Measurements from ENCODE around the gene PTPRD. TPM values are rescaled to one million over a fixed set of nuclear protein-coding genes. Genes with fewer than 3 reads are reported as not detected.

PTPRD gene
- total RNA-seq, 1 experiment from 2014 or later = 70.1 TPM

DNA sequence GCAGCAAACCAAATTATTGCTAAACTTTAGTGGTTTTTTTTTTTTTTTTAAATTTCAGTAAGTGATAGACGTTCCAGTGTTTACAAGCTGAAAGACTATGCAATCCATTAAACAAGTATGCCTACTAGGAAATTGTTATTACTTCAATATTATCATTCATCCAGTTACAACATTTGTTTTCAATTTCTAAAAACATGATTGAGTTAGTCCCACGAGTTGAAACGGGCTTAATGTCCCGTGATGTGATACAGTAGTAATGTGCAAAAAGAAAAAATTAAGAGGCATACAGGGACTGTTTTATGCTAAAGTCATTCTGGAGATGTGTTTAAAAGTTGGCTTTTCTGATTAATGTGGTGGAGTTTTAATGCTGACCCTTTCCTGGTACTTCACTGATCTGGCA lies 2262.9 kb downstream of the PTPRD start:
- no peak overlapping the region for H3K27ac Mint-ChIP-seq (ENCODE audit: unreplicated experiment)
- no peaks in the 10 kb centered on the region for H3K36me3 Mint-ChIP-seq (ENCODE audit: insufficient read depth, unreplicated experiment)
- peaks cover 6% of the 10 kb centered on the region; the same call in 1 of the 2 replicates for H3K4me1 ChIP-seq
- no peaks in the 10 kb centered on the region for H3K36me3 ChIP-seq (ENCODE audit: control insufficient read depth, insufficient read depth, low read length)
- ChIA-PET CTCF (no interaction called here), POLR2A (no interaction called here)
- no peaks in the 10 kb centered on the region for H3K4me1 Mint-ChIP-seq (ENCODE audit: low read depth, unreplicated experiment)
- BruUV-seq (replicated peaks) = no TSS peak
- intact Hi-C loops (cut with micrococcal nuclease; ENCODE audit: unreplicated experiment) = no loop called here
- H3K27me3 Mint-ChIP-seq (ENCODE audit: insufficient read depth, unreplicated experiment) = no peaks in the 10 kb centered on the region
- no peak for DNase-seq
- TF ChIP-seq, protein P1, sequence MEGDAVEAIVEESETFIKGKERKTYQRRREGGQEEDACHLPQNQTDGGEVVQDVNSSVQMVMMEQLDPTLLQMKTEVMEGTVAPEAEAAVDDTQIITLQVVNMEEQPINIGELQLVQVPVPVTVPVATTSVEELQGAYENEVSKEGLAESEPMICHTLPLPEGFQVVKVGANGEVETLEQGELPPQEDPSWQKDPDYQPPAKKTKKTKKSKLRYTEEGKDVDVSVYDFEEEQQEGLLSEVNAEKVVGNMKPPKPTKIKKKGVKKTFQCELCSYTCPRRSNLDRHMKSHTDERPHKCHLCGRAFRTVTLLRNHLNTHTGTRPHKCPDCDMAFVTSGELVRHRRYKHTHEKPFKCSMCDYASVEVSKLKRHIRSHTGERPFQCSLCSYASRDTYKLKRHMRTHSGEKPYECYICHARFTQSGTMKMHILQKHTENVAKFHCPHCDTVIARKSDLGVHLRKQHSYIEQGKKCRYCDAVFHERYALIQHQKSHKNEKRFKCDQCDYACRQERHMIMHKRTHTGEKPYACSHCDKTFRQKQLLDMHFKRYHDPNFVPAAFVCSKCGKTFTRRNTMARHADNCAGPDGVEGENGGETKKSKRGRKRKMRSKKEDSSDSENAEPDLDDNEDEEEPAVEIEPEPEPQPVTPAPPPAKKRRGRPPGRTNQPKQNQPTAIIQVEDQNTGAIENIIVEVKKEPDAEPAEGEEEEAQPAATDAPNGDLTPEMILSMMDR (IDR thresholded peaks at IDR 0.05; ENCODE audit: insufficient read depth in 1 of 2, low read depth in 1 of 2, low read length in 1 of 2, severe bottlenecking in 1 of 2, unreplicated experiment in 1 of 2) = no peak
- no peaks in the 10 kb centered on the region for H3K9me3 ChIP-seq
- H3K9me3 Mint-ChIP-seq (ENCODE audit: unreplicated experiment) = no peaks in the 10 kb centered on the region
- no peaks in the 10 kb centered on the region for H3K27me3 ChIP-seq (replicated peaks; ENCODE audit: control insufficient read depth, insufficient read depth, low read length)
- H3K4me3 Mint-ChIP-seq (ENCODE audit: unreplicated experiment) = no peak overlapping the region
- H3K4me3 ChIP-seq (ENCODE audit: low read depth, low read length) = no peak overlapping the region

DNA sequence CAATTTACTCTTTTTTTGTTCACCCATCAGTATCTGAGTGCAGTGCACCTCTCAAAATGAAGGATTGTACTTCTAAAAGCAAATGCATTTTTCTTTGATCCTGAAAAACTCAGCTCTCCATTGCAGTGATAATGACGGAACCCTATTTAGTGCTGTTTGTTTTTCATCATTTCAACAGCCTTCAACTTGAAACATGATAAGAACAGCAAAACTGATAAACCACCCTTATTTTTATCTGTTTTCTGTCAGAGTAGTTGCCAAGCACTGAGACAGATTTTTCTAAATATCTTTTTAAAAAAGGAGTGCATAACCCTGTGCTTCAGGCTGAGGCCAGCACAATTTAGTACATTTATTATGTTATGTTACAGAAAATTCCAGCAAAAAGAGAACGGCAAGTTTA lies 2263.4 kb downstream of the PTPRD start:
- POLR2A ChIA-PET = no interaction called here
- no peaks in the 10 kb centered on the region for H3K9me3 ChIP-seq

DNA sequence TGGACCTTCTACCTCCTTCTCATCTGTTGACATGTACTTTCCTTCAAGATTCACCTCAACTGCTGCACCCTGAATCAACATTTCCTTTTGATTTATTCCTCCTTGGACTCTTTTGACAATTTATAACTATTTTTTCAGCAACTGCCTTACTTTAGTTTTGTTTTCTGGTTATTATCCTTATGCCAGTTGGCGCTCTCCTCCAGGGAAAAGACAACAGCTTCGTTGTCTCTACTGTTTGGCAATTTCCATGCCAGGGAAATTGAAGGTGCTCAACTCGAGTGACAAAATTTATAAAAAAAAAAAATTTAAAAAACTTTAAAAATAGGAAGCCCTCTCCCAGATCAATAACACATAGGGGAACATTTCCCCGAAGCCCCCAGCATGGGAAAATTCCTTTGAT lies 2264.0 kb downstream of the PTPRD start:
- Histone ChIP-seq H3K4me3 (ENCODE audit: low read depth, low read length) (no peak overlapping the region), H3K27me3 (replicated peaks; ENCODE audit: control insufficient read depth, insufficient read depth, low read length) (no peaks in the 10 kb centered on the region), H3K36me3 (ENCODE audit: control insufficient read depth, insufficient read depth, low read length) (no peaks in the 10 kb centered on the region), H3K9me3 (no peaks in the 10 kb centered on the region), H3K4me1 (peaks cover 6% of the 10 kb centered on the region; the same call in 1 of the 2 replicates)
- no peak for DNase-seq
- Mint-ChIP-seq H3K27me3 (ENCODE audit: insufficient read depth, unreplicated experiment) (no peaks in the 10 kb centered on the region), H3K4me1 (ENCODE audit: low read depth, unreplicated experiment) (no peaks in the 10 kb centered on the region), H3K4me3 (ENCODE audit: unreplicated experiment) (no peak overlapping the region), H3K27ac (ENCODE audit: unreplicated experiment) (peak overlapping the region; percentile 49), H3K9me3 (ENCODE audit: unreplicated experiment) (no peaks in the 10 kb centered on the region), H3K36me3 (ENCODE audit: insufficient read depth, unreplicated experiment) (no peaks in the 10 kb centered on the region)
- intact Hi-C loops (cut with micrococcal nuclease; ENCODE audit: unreplicated experiment) = no loop called here
- BruUV-seq (replicated peaks) = no TSS peak
- TF ChIP-seq, protein P1 (IDR thresholded peaks at IDR 0.05; ENCODE audit: insufficient read depth in 1 of 2, low read depth in 1 of 2, low read length in 1 of 2, severe bottlenecking in 1 of 2, unreplicated experiment in 1 of 2) = no peak
- POLR2A ChIA-PET = no interaction called here
- CTCF ChIA-PET = no interaction called here

More for the DNA sequence above, 2263.4 kb downstream of the PTPRD start:
- no peak overlapping the region for H3K4me3 Mint-ChIP-seq (ENCODE audit: unreplicated experiment)
- H3K9me3 Mint-ChIP-seq (ENCODE audit: unreplicated experiment) = no peaks in the 10 kb centered on the region
- Histone ChIP-seq H3K27me3 (replicated peaks; ENCODE audit: control insufficient read depth, insufficient read depth, low read length) (no peaks in the 10 kb centered on the region), H3K4me3 (ENCODE audit: low read depth, low read length) (no peak overlapping the region), H3K36me3 (ENCODE audit: control insufficient read depth, insufficient read depth, low read length) (no peaks in the 10 kb centered on the region), H3K4me1 (peaks cover 6% of the 10 kb centered on the region; the same call in 1 of the 2 replicates)
- DNase-seq = no peak
- intact Hi-C loops (cut with micrococcal nuclease; ENCODE audit: unreplicated experiment) = no loop called here
- CTCF ChIA-PET = no interaction called here
- no TSS peak for BruUV-seq (replicated peaks)
- H3K27me3 Mint-ChIP-seq (ENCODE audit: insufficient read depth, unreplicated experiment) = no peaks in the 10 kb centered on the region
- TF ChIP-seq, protein P1 (IDR thresholded peaks at IDR 0.05; ENCODE audit: insufficient read depth in 1 of 2, low read depth in 1 of 2, low read length in 1 of 2, severe bottlenecking in 1 of 2, unreplicated experiment in 1 of 2) = no peak
- H3K36me3 Mint-ChIP-seq (ENCODE audit: insufficient read depth, unreplicated experiment) = no peaks in the 10 kb centered on the region
- H3K4me1 Mint-ChIP-seq (ENCODE audit: low read depth, unreplicated experiment) = no peaks in the 10 kb centered on the region
- H3K27ac Mint-ChIP-seq (ENCODE audit: unreplicated experiment) = peak overlapping the region; percentile 49
